A549 treated with AZD9567 at 1 μM for 4 hours (cell line): ENCODE measurements around the gene CAPN6. TPM values are rescaled to one million over a fixed set of nuclear protein-coding genes. Genes with fewer than 3 reads are reported as not detected.

Experiments used
- total RNA-seq: library from RNA; stranded (reverse); fragments of 200-300 nt; extraction: Qiagen RNA extraction; gene quantifications from 5 replicates; pipeline ENCODE4 v1.2.3, GENCODE V29; 2022; ENCODE audit not compliant: insufficient read depth

CAPN6 gene, protein sequence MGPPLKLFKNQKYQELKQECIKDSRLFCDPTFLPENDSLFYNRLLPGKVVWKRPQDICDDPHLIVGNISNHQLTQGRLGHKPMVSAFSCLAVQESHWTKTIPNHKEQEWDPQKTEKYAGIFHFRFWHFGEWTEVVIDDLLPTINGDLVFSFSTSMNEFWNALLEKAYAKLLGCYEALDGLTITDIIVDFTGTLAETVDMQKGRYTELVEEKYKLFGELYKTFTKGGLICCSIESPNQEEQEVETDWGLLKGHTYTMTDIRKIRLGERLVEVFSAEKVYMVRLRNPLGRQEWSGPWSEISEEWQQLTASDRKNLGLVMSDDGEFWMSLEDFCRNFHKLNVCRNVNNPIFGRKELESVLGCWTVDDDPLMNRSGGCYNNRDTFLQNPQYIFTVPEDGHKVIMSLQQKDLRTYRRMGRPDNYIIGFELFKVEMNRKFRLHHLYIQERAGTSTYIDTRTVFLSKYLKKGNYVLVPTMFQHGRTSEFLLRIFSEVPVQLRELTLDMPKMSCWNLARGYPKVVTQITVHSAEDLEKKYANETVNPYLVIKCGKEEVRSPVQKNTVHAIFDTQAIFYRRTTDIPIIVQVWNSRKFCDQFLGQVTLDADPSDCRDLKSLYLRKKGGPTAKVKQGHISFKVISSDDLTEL
- not detected in 5 replicates for total RNA-seq

DNA sequence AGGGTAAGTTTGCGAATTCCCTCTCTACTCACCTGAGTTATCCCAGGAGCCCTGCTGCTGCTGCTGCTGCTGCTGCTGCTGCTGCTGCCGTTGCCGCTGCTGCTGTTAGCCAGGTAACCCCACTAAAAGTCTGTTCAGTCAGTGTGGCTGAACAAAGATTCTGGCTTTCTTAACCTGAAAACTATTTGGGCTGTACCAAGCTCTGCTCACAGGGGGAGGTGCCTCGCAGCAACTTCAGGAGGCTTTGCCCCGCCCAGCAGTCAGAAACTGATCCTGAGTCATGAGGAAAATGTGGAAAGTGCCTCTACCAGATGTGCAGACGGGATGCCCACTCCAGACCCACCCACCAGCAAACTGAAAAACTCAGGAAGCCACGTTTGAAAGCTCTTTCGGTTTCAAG lies at the start of gene CAPN6:
Gene CAPN6, minus strand, starts transcription at position 145 of the 400 bp plus-strand sequence. CDS start 6,547 bp downstream, outside the sequence.

Other genes starting within 250 kb of the CAPN6 start
- gene PAK3, start 174.3 kb downstream of the CAPN6 start, total RNA-seq, result 0.06 TPM in 1 of 5 replicates, not detected in the others
- gene DCX, start 141.7 kb upstream of the CAPN6 start, total RNA-seq, result not detected in 5 replicates
- not detected in 5 replicates for gene SERTM2, start 241.2 kb upstream of the CAPN6 start, total RNA-seq